Raji (cell line): Measurements from ENCODE around the gene LRRC36.

Experiments
- POLR2A ChIP-seq: IDR thresholded peaks from 2 replicates; pipeline ENCODE4 v1.6.1; 2011; ENCODE audit warnings: low read depth, low read length, control low read depth; ENCODE audit not compliant: insufficient read depth

The LRRC36 gene

GRCh38 chr16:67399218-67399733 is 72.7 kb downstream of the LRRC36 start:
- no peak for TF ChIP-seq POLR2A

GRCh38 chr16:67399749-67400704 is 73.4 kb downstream of the LRRC36 start:
- TF ChIP-seq POLR2A: no peak

GRCh38 chr16:67400901-67401300 is 74.3 kb downstream of the LRRC36 start:
- TF ChIP-seq POLR2A: no peak

GRCh38 chr16:67403976-67404555 is 77.5 kb downstream of the LRRC36 start:
- TF ChIP-seq POLR2A: no peak

- no peak for TF ChIP-seq POLR2A
Measured at GRCh38 chr16:67404740-67405226, 78.2 kb downstream of the LRRC36 start.

- TF ChIP-seq POLR2A: no peak
Measured at GRCh38 chr16:67405336-67405735, 78.7 kb downstream of the LRRC36 start.

GRCh38 chr16:67406111-67406971 is 79.7 kb downstream of the LRRC36 start:
- TF ChIP-seq POLR2A: no peak

- TF ChIP-seq POLR2A: no peak
Measured at GRCh38 chr16:67407176-67407787, 80.7 kb downstream of the LRRC36 start.

- TF ChIP-seq POLR2A: no peak
Measured at GRCh38 chr16:67407788-67408452, 81.3 kb downstream of the LRRC36 start.

- TF ChIP-seq POLR2A: no peak
Measured at GRCh38 chr16:67409631-67410030, 83.0 kb downstream of the LRRC36 start.

- TF ChIP-seq POLR2A: no peak
Measured at GRCh38 chr16:67411339-67411738, 84.7 kb downstream of the LRRC36 start.

GRCh38 chr16:67412294-67412693 is 85.7 kb downstream of the LRRC36 start:
- TF ChIP-seq POLR2A: no peak

GRCh38 chr16:67413978-67414911 is 87.6 kb downstream of the LRRC36 start:
- TF ChIP-seq POLR2A: no peak
